ENCODE data around the gene R3HCC1L.

The R3HCC1L gene

DNA sequence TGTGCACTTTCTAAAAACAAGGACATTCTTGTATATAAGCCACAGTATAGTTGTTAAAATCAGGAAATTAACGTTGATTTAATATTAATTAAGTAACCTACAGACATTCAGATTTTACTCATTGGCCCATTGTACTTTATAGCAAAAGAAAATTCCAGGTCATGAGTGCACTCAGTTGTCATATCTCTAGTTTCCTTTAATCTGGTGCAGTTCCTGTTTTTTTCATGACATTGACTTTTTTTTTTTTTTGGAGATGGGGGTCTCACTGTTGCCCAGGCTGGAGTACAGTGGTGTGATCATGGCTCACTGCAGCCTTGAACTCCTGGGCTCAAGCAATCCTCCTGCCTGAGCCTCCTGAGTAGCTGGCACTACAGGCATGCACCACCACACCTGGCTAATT lies 24.1 kb downstream of the R3HCC1L start:
- no peaks in the 10 kb centered on the region for H3K9me3 ChIP-seq (ENCODE audit: control insufficient read depth, insufficient read depth, low read depth, low read length)
- TF ChIP-seq ZNF311 (tag by site-specific recombination; IDR thresholded peaks at IDR 0.05; ENCODE audit: borderline replicate concordance), result no peak
- TF ChIP-seq, protein P1, sequence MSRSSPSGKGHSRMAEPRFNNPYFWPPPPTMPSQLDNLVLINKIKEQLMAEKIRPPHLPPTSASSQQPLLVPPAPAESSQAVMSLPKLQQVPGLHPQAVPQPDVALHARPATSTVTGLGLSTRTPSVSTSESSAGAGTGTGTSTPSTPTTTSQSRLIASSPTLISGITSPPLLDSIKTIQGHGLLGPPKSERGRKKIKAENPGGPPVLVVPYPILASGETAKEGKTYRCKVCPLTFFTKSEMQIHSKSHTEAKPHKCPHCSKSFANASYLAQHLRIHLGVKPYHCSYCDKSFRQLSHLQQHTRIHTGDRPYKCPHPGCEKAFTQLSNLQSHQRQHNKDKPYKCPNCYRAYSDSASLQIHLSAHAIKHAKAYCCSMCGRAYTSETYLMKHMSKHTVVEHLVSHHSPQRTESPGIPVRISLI (tag by site-specific recombination; IDR thresholded peaks at IDR 0.05), result 0 out of 2 replicates have a peak, but pooled peaks have one; percentile 18
- ChIA-PET CTCF (no interaction called here), POLR2A (no interaction called here)
- no peak overlapping the region for H3K27ac ChIP-seq (ENCODE audit: extremely low read depth, low read depth, low read length)
- no peak overlapping the region for H3K4me3 ChIP-seq (ENCODE audit: low read depth, low read length)
- peaks cover 2 to 5% of the 10 kb centered on the region in 2 experiments for H3K36me3 ChIP-seq (ENCODE audit: control insufficient read depth in 2 of 2, insufficient read depth in 1 of 2, low read length in 2 of 2)
- H3K4me1 ChIP-seq (ENCODE audit: control insufficient read depth, insufficient read depth, low read length), result peaks cover 9% of the 10 kb centered on the region

GRCh38 chr10:98163941-98164340 lies 29.5 kb downstream of the R3HCC1L start:
- H3K4me1 ChIP-seq (ENCODE audit: control insufficient read depth, insufficient read depth, low read length), result 0 out of 2 replicates have a peak, but pooled peaks cover 3% of the 10 kb centered on the region

DNA sequence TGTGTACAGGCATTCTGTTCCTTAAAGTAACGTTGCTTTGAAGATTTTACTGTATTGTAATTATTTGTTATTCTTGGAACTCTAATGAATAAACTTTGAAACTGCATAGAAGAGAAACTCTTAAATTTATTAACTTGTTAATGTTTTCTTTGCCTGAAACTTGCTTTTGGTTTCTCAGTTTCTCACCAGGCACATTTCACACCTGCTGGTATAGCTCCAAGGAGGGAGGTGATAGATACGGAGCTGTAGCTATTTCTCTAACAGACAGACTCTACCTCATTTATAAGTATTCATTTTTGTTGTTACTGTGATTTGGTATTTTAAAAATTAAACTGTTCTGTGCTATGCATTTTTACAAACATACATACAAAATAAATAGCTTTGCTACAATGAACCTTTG lies 32.7 kb downstream of the R3HCC1L start:
- TF ChIP-seq ZNF76 (tag by site-specific recombination; IDR thresholded peaks at IDR 0.05; ENCODE audit: borderline replicate concordance, low read depth) (no peak), ZNF501 (tag by site-specific recombination; IDR thresholded peaks at IDR 0.05) (no peak), FEZF1 (tag by site-specific recombination; IDR thresholded peaks at IDR 0.05) (no peak), BCL11A (tag by site-specific recombination; IDR thresholded peaks at IDR 0.05; ENCODE audit: low read depth) (no peak), ZSCAN4 (tag by site-specific recombination; IDR thresholded peaks at IDR 0.05) (no peak), ZFP69B (tag by site-specific recombination; IDR thresholded peaks at IDR 0.05) (no peak), WT1 (tag by site-specific recombination; IDR thresholded peaks at IDR 0.05) (no peak), PRDM10 (tag by site-specific recombination; IDR thresholded peaks at IDR 0.05) (no peak), HOXA7 (CRISPR knock-in tag; IDR thresholded peaks at IDR 0.05; ENCODE audit: borderline replicate concordance) (no peak), HOXC10 (CRISPR knock-in tag; IDR thresholded peaks at IDR 0.05) (no peak), ZNF37A (tag by site-specific recombination; IDR thresholded peaks at IDR 0.05) (no peak), TRIM28 (IDR thresholded peaks at IDR 0.05; ENCODE audit: borderline replicate concordance, low read length) (no peak)
- TF ChIP-seq, protein P2, sequence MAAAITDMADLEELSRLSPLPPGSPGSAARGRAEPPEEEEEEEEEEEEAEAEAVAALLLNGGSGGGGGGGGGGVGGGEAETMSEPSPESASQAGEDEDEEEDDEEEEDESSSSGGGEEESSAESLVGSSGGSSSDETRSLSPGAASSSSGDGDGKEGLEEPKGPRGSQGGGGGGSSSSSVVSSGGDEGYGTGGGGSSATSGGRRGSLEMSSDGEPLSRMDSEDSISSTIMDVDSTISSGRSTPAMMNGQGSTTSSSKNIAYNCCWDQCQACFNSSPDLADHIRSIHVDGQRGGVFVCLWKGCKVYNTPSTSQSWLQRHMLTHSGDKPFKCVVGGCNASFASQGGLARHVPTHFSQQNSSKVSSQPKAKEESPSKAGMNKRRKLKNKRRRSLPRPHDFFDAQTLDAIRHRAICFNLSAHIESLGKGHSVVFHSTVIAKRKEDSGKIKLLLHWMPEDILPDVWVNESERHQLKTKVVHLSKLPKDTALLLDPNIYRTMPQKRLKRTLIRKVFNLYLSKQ (tag by site-specific recombination; IDR thresholded peaks at IDR 0.05; ENCODE audit: borderline replicate concordance), result no peak
- POLR2A ChIA-PET, result no interaction called here
- Histone ChIP-seq H3K9me3 (ENCODE audit: control insufficient read depth, insufficient read depth, low read depth, low read length) (no peaks in the 10 kb centered on the region), H3K4me3 (ENCODE audit: low read depth, low read length) (no peak overlapping the region), H3K4me1 (ENCODE audit: control insufficient read depth, insufficient read depth, low read length) (0 out of 2 replicates have a peak, but pooled peaks cover 3% of the 10 kb centered on the region), H3K27ac (ENCODE audit: extremely low read depth, low read depth, low read length) (no peak overlapping the region), H3K36me3 (ENCODE audit: control insufficient read depth in 2 of 2, insufficient read depth in 1 of 2, low read length in 2 of 2) (peaks cover 10 to 21% of the 10 kb centered on the region in 2 experiments)
- CTCF ChIA-PET, result interaction anchor here (0.9 to 6.9 kb wide), 2 partner anchors 142 to 420 kb away, joined by 4 to 105 read pairs; no protein-coding TSS in a partner anchor

More at GRCh38 chr10:98163941-98164340, 29.5 kb downstream of the R3HCC1L start:
- H3K4me3 ChIP-seq (ENCODE audit: low read depth, low read length), result no peak overlapping the region
- CTCF ChIA-PET, result interaction anchor here (0.7 to 2.4 kb wide), 3 partner anchors 7 to 264 kb away, joined by 3 to 16 read pairs (median 6); no protein-coding TSS in a partner anchor
- H3K9me3 ChIP-seq (ENCODE audit: control insufficient read depth, insufficient read depth, low read depth, low read length), result no peaks in the 10 kb centered on the region
- TF ChIP-seq REPIN1 (tag by site-specific recombination; IDR thresholded peaks at IDR 0.05; ENCODE audit: low read depth) (no peak), ZNF776 (tag by site-specific recombination; IDR thresholded peaks at IDR 0.05; ENCODE audit: borderline replicate concordance) (no peak), BCL11A (tag by site-specific recombination; IDR thresholded peaks at IDR 0.05; ENCODE audit: low read depth) (no peak)
- no peak overlapping the region for H3K27ac ChIP-seq (ENCODE audit: extremely low read depth, low read depth, low read length)
- peaks cover 10 to 19% of the 10 kb centered on the region in 2 experiments for H3K36me3 ChIP-seq (ENCODE audit: control insufficient read depth in 2 of 2, insufficient read depth in 1 of 2, low read length in 2 of 2)
- POLR2A ChIA-PET, result no interaction called here

Data from HEK293 (cell line).